Measurements from ENCODE around the gene TCL1A. TPM values are rescaled to one million over a fixed set of nuclear protein-coding genes. Genes with fewer than 3 reads are reported as not detected.

Gene TCL1A
- total and polyA plus RNA-seq, 12 donors = 0.22 to 0.33 TPM; not detected in 10

- no peaks in the 10 kb centered on the region for H3K4me1 ChIP-seq (replicated peaks in 1 of 2)
- 76 to 84% (median 79%) methylated on average over 5 of the region's 5 CpGs for WGBS, 4 donors
- H3K27me3 ChIP-seq = no peaks in the 10 kb centered on the region
- no peaks in the 10 kb centered on the region for H3K36me3 ChIP-seq (replicated peaks in 1 of 2)
- H3K9me3 ChIP-seq (replicated peaks in 1 of 3) = no peaks in the 10 kb centered on the region
- DNase-seq = no peak
- TF ChIP-seq POLR2A (IDR thresholded peaks at IDR 0.05) (no peak), CTCF (IDR thresholded peaks at IDR 0.05) (no peak)
- H3K4me3 ChIP-seq = no peak overlapping the region
- no peak overlapping the region for H3K27ac ChIP-seq
- intact Hi-C loops (cut with DNase I) = no loop called here
Measured at GRCh38 chr14:95707327-95707726, 6.6 kb downstream of the TCL1A start.

GRCh38 chr14:95705518-95705917, 8.4 kb downstream of the TCL1A start:
- DNase-seq = no peak
- Histone ChIP-seq H3K27ac (no peak overlapping the region), H3K9me3 (replicated peaks in 1 of 3) (no peaks in the 10 kb centered on the region), H3K4me3 (no peak overlapping the region), H3K27me3 (no peaks in the 10 kb centered on the region), H3K4me1 (replicated peaks in 1 of 2) (no peaks in the 10 kb centered on the region), H3K36me3 (replicated peaks in 1 of 2) (no peaks in the 10 kb centered on the region)
- TF ChIP-seq CTCF (IDR thresholded peaks at IDR 0.05) (no peak), POLR2A (IDR thresholded peaks at IDR 0.05) (no peak)
- intact Hi-C loops (cut with DNase I) = no loop called here
- 91 to 96% (median 91%) methylated on average over 4 of the region's 4 CpGs for WGBS, 4 donors

- no peak for TF ChIP-seq CTCF (IDR thresholded peaks at IDR 0.05)
- TF ChIP-seq POLR2A (IDR thresholded peaks at IDR 0.05) = no peak
- H3K4me1 ChIP-seq (replicated peaks in 1 of 2) = no peaks in the 10 kb centered on the region
- intact Hi-C loops (cut with DNase I) = no loop called here
- no peak overlapping the region for H3K27ac ChIP-seq
- DNase-seq = no peak
- no peaks in the 10 kb centered on the region for H3K9me3 ChIP-seq (replicated peaks in 1 of 3)
- H3K27me3 ChIP-seq = no peaks in the 10 kb centered on the region
- no peak overlapping the region for H3K4me3 ChIP-seq
- no peaks in the 10 kb centered on the region for H3K36me3 ChIP-seq (replicated peaks in 1 of 2)
- 65 to 75% (median 72%) methylated on average over 3 of the region's 3 CpGs for WGBS, 4 donors
Measured at GRCh38 chr14:95703805-95704204, 10.1 kb downstream of the TCL1A start.

- H3K4me3 ChIP-seq = no peak overlapping the region
- no peak overlapping the region for H3K27ac ChIP-seq
- no peaks in the 10 kb centered on the region for H3K4me1 ChIP-seq (replicated peaks in 1 of 2)
- no peak for DNase-seq
- H3K27me3 ChIP-seq = no peaks in the 10 kb centered on the region
- TF ChIP-seq CTCF (IDR thresholded peaks at IDR 0.05) (no peak), POLR2A (IDR thresholded peaks at IDR 0.05) (no peak)
- H3K9me3 ChIP-seq (replicated peaks in 1 of 3) = no peaks in the 10 kb centered on the region
- WGBS, 4 donors = 72 to 87% (median 81%) methylated on average over 3 of the region's 3 CpGs
- H3K36me3 ChIP-seq (replicated peaks in 1 of 2) = no peaks in the 10 kb centered on the region
- intact Hi-C loops (cut with DNase I) = no loop called here
Measured at GRCh38 chr14:95703341-95703740, 10.6 kb downstream of the TCL1A start.

All from adrenal gland (tissue), 12 donors.